SH-SY5Y (cell line): Measurements from ENCODE around the gene TNS3.

Experiments used
- GATA2 ChIP-seq: IDR thresholded peaks from 2 replicates; pipeline ENCODE4 v1.6.1; 2011; ENCODE audit warnings: mild to moderate bottlenecking, low read depth, low read length
- GATA3 ChIP-seq: IDR thresholded peaks from 2 replicates; pipeline ENCODE4 v1.6.1; 2011; ENCODE audit warnings: low read depth, mild to moderate bottlenecking, low read length, moderate library complexity

Gene TNS3

DNA sequence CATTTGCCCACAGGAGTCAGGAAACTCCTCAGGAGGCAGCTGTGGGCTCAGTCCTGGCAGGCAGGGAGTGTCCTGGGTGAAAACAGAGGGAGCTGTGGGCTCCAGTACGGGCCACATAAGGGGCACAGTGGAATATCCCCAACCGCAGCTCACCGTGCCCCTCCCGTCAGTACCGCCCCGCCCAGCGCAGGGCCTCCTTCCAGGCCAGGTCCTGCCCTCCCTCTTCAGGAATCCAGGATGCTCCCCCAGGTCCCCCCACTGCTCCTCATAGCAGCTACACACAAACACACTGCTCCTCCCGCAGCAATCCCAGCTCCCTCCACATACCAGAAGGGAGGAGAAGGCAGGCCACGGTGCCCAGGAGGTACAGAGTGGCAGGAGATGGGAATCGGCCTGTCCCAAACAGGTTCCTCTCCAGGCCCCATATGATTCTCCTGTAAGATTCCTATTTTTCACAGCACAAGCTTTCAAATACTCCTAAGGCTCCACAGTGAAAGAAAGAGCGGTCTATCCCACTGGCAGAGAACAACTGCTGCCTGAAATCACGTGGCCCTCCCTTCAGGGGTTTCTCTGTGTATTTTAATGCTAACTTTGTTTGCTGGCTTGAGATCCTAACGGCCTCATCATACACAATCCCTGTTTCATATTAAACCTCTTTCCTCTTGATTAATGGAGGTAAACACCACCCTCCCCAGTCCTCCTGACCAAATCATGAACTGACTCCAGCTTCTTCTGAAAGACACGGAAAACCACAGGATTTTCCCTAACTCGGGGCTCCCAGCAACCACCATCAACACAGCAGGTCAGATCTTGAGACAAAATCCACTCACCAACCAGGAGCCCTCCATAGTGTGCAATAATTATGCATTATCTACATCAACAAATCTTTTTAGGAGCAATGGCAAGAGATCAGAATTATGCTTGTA lies 178.7 kb downstream of the TNS3 start:
- TF ChIP-seq GATA2 (no peak), GATA3 (no peak)

DNA sequence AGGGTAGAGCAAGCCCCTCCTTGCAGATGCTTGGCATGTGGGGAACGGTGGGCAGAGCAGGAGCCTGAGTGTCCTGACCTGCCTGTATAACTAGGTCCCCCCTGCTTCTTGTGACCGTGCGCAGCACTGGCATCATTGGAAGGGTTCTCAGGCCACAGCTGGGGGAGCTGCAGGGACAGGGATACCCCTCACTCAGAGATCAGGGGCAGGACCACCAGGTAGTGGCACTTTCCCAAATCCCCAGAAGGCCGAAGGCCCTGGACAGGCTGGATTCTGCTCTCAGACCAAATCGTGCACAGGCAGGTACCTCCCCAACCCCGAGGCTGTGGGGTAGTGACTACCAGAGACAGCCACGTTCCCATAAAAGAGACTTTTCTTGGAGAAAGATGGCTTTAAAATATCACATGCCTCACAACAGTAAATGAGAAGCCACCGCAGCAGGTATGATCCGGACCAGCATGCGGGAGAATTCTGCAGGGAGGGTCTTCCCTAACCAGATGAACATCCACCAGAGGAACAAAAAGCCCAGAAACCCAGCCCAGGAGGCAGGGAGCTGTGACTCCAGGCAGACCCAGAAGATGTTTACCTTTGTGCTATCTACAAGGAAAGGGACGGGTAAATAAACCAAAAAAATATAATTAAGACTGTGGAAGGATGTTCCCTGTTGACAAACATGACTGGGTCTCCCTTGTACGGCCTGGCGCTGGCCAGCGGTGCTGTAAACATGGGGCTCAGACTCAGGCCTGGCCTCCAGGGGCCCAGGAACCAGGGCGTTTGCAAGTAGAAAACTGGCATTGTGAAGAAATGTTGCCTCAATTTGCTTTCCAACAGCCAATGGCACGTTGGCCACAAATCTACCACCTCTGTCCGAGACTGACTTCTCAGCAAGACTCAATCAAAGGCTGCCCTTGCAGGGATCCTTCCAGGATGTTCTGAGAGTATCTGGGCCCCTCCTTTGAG lies 180.0 kb downstream of the TNS3 start:
- no peak for TF ChIP-seq GATA3
- TF ChIP-seq GATA2 = no peak

DNA sequence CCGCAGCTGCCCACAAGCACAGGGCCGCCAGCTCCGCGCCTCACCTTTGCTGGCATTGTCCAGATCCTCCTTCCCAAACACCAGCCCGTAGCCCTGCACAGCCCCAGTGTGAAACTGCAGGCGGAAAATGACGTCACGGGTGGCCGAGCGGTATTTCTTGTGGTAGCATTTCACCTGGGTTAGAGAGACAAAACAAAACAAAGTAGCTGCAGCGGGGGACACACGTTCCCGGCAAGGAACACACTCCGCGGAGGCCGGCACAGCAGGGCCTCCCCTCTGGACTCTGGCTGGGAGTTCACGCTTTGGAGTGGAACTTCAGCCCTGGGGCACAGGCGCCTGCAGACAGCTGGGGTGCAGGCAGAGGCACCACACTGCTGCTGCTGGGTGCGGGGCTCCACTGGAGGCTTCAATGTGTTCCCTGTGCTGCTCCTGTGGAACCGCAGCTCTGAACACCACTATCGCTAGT lies 181.1 kb downstream of the TNS3 start:
- TF ChIP-seq GATA2 (no peak), GATA3 (no peak)

DNA sequence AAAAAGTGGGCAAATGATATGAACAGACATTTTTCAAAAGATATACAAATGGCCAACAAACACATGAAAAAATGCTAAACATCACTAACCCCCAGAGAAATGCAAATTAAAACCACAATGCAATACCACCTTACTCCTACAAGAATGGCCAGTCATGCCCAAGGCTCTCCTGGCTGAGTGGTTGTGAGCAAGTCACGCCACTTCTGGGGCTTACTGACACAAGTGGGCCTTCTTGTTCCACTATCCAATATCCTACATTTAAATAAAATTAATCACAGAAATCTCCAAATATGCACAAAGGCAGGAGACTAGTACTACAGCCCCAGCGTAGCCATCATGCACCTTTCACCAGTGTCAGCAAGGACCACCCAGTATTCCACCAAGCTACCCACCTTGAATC lies 181.9 kb downstream of the TNS3 start:
- TF ChIP-seq GATA2 (no peak), GATA3 (no peak)

- TF ChIP-seq GATA2 (no peak), GATA3 (no peak)
Measured at GRCh38 chr7:47394751-47395252, 187.1 kb downstream of the TNS3 start.

GRCh38 chr7:47394216-47394615 lies 187.7 kb downstream of the TNS3 start:
- TF ChIP-seq GATA2 (no peak), GATA3 (no peak)

DNA sequence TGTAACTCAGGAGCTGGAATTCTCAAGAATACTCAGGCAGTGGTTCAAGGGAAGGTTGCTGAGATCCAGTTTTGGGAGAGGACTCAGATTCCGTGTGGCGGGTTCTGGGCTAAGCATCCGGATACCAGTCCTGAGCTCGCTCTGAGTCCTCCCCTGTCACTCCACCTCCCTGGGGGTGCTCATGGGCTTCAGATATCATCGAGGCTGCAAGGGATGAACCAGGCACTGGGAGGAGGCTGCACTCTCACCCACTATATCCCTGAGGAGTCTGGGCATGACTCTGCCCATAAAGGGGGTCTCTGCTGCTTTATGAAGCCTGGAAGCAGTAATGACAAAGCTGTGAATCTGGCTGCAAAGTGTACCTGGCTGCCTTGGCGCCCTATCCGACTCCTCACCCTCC lies 188.5 kb downstream of the TNS3 start:
- TF ChIP-seq GATA3 (no peak), GATA2 (no peak)

GRCh38 chr7:47392241-47392759 lies 189.6 kb downstream of the TNS3 start:
- no peak for TF ChIP-seq GATA2
- no peak for TF ChIP-seq GATA3

DNA sequence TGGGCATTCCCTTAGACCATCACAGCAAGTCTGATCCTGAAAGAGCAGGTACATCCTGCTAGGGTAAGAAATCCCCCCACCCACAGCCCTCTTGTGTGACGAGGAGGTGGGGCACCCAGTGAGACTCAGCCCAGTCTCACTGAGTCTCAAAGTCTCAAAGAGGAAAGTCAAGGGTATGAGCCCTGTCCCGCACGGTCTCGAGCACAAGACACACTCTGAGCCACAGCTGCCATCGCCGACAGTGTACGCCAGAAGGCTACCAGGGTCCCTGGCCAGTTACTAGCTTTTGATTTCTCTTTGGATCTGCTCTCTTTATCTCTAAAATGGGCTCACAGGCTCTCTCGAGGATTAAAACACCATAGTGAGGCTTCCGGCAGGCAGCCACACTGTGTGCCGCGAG lies 190.2 kb downstream of the TNS3 start:
- TF ChIP-seq GATA3 (no peak), GATA2 (no peak)

GRCh38 chr7:47390914-47391313 lies 191.0 kb downstream of the TNS3 start:
- no peak for TF ChIP-seq GATA3
- no peak for TF ChIP-seq GATA2

GRCh38 chr7:47389923-47390630 lies 191.8 kb downstream of the TNS3 start:
- TF ChIP-seq GATA2 (no peak), GATA3 (no peak)

DNA sequence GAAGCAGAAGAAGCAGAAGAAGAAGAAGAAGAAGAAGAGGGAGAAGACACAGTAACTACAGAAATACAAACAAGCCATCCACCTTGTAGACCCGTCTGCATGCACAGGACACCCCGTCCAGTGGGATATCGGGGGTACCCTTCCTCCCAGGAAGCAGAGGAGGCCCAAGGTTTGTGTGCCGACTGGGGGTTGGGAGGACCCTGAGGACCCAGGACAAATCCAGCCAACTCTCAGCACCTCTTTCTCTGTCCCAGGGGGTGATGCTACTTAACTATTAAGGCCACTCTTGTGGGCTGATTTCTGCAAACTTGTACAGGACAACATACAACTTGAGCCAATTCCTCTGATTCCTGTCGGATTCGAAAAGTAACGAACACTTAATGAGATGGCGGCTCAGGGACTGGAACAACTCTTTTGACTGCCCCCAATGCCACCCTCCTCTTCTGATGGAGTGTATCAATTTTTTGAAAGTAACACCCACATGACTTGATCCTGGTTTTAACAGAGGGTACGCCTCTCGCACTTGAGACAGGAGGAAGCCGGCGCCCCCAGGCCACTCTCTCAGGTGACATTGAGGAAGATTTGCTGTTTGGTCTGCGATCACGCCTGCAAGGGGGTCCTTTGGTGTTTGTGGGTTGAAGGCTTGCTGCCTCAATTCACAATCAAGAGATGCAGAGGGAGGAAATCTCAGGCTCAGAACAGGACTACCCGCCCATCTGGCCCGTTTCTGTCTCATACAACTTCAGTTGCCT lies 192.6 kb downstream of the TNS3 start:
- TF ChIP-seq GATA2 = no peak
- no peak for TF ChIP-seq GATA3

GRCh38 chr7:47387506-47387905 lies 194.4 kb downstream of the TNS3 start:
- TF ChIP-seq GATA2 (no peak), GATA3 (no peak)
